Right atrium auricular region (tissue), 2 donors: ENCODE data around the gene JUNB. TPM values are rescaled to one million over a fixed set of nuclear protein-coding genes. Genes with fewer than 3 reads are reported as not detected.
"Not testable (repeated sequence)": the region's sequence is repeated elsewhere in the genome, so short reads cannot be mapped to it uniquely, and the experiment has no call there.

Experiments used
- DNase-seq: peaks from one replicate; pipeline ENCODE4 v3.0.0-alpha.2; 2019; ENCODE audit warnings: low spot score
- H3K27ac ChIP-seq, 2 donors: fragments of 200-600 bp; sonication (generic); 1 replicate in 1 of 2; 2 replicates in 1 of 2; pipeline ENCODE4 v1.5.1; 2016 to 2019
- H3K27me3 ChIP-seq, 2 donors: fragments of 200-600 bp; sonication (generic); one replicate each; pipeline versions ENCODE4 v1.5.1 to v1.6.0; 2017 to 2019
- H3K36me3 ChIP-seq: fragments of 200-600 bp; sonication (generic); one replicate; pipeline ENCODE4 v1.5.1; 2016
- H3K4me1 ChIP-seq, 2 donors: fragments of 200-600 bp; sonication (generic); one replicate each; pipeline versions ENCODE4 v1.5.1 to v1.6.0; 2017 to 2019
- H3K4me3 ChIP-seq, 2 donors: fragments of 200-600 bp; sonication (generic); 1 replicate in 1 of 2; 2 replicates in 1 of 2; pipeline ENCODE4 v1.5.1; 2017 to 2019; ENCODE audit warnings: mild to moderate bottlenecking in 1 of 2, moderate library complexity in 1 of 2
- H3K9me3 ChIP-seq, 2 donors: fragments of 200-600 bp; sonication (generic); one replicate each; pipeline ENCODE4 v1.5.1; 2019
- CTCF ChIP-seq, 2 donors: fragments of 200-600 bp; sonication (generic); IDR thresholded peaks; one replicate each; pipeline ENCODE4 v1.5.1; 2019; ENCODE audit warnings: antibody characterized with exemption in 2 of 2
- total RNA-seq, 2 donors: library from RNA; depleted of rRNA; stranded (reverse); fragments of >200 nt; gene quantifications; one replicate each; pipeline ENCODE4 v1.1.0, GENCODE V29; 2016

JUNB gene
- total RNA-seq, 2 donors from 2014 or later, result 321 to 506 TPM

DNA sequence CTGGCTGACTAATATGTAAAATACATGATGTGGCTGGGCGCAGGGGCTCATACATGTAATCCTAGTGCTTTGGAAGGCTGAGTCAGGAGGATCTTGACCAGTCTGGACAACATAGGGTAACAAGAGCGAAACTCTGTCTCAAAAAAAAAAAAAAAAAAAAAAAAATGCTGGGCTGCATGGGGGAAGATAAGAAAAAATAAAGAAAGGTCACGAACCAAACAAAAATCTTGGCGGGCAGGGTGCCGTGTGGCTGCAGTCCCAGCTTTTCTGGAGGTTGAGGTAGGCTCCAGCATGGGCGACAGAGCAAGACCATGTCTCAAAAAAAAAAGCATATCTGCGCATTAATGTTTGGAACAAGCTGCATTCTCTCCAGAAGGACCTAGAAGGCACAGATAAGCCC, 23.8 kb downstream of the JUNB start:
- TF ChIP-seq CTCF (IDR thresholded peaks at IDR 0.05), result no peak
- DNase-seq, result no peak
- H3K4me3 ChIP-seq, result no peak overlapping the region
- H3K9me3 ChIP-seq, result no peaks in the 10 kb centered on the region
- H3K36me3 ChIP-seq, result no peaks in the 10 kb centered on the region
- no peaks in the 10 kb centered on the region for H3K27me3 ChIP-seq
- H3K27ac ChIP-seq, result no peak overlapping the region
- H3K4me1 ChIP-seq, result no peaks in the 10 kb centered on the region

DNA sequence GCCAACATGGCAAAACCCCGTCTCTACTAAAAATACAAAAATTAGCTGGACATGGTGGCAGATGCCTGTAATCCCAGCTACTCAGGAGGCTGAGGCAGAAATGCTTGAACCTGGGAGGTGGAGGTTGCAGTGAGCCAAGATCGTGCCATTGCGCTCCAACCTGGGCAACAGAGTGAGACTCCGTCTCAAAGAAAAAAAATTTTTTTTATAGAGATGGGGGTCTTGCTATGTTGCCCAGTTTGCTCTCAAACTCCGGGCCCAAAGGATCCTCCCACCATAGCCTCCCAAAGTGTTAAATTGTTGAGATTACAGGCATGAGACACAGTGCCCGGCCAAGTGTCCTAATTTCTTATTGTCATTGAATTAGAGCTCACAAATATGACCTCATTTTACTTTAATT, 25.9 kb downstream of the JUNB start:
- H3K4me3 ChIP-seq, H3K9me3 ChIP-seq, H3K36me3 ChIP-seq, DNase-seq, H3K27me3 ChIP-seq, H3K4me1 ChIP-seq, H3K27ac ChIP-seq: not testable (repeated sequence)

DNA sequence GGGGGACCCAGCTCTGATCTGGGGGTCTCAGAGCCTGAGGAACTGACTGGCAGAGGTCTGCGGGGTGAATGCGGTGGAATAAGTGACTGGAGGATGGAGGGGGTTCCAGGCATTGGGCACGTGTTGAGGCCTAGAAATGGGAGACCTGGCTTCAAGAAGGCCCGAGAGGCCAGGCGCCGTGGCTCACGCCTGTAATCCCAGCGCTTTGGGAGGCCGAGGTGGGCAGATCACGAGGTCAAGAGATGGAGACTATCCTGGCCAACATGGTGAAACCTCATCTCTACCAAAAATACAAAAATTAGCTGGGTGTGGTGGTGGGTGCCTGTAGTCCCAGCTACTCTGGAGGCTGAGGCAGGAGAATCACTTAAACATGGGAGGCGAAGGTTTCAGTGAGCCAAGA, 26.5 kb downstream of the JUNB start:
- H3K9me3 ChIP-seq, H3K4me1 ChIP-seq, H3K27ac ChIP-seq, H3K4me3 ChIP-seq, H3K27me3 ChIP-seq, H3K36me3 ChIP-seq, DNase-seq: not testable (repeated sequence)

DNA sequence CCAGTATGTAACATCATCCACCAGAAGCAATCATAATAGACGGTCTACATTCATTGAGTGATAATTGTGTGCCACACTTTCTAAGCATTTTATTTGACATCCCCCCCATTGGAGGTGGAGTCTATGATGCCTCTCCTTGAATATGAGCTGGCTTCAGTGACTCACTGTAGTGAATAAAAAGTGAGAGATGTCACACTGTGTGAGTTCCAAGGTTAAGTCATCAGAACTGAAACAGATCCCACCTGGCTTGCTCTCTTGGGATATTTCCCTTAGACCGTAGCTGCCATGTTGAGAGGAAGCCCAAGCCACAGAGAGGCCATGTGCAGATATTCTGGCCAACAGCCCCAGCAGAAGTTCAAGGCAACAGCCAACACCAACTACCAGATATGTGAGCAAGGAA, 30.5 kb downstream of the JUNB start:
- Histone ChIP-seq H3K27ac (no peak overlapping the region), H3K4me1 (peaks cover 0 to 3% of the 10 kb centered on the region in 2 donors), H3K9me3 (no peaks in the 10 kb centered on the region), H3K4me3 (no peak overlapping the region), H3K36me3 (no peaks in the 10 kb centered on the region), H3K27me3 (peaks cover 0 to 14% of the 10 kb centered on the region in 2 donors)
- TF ChIP-seq CTCF (IDR thresholded peaks at IDR 0.05), result no peak
- DNase-seq, result no peak

DNA sequence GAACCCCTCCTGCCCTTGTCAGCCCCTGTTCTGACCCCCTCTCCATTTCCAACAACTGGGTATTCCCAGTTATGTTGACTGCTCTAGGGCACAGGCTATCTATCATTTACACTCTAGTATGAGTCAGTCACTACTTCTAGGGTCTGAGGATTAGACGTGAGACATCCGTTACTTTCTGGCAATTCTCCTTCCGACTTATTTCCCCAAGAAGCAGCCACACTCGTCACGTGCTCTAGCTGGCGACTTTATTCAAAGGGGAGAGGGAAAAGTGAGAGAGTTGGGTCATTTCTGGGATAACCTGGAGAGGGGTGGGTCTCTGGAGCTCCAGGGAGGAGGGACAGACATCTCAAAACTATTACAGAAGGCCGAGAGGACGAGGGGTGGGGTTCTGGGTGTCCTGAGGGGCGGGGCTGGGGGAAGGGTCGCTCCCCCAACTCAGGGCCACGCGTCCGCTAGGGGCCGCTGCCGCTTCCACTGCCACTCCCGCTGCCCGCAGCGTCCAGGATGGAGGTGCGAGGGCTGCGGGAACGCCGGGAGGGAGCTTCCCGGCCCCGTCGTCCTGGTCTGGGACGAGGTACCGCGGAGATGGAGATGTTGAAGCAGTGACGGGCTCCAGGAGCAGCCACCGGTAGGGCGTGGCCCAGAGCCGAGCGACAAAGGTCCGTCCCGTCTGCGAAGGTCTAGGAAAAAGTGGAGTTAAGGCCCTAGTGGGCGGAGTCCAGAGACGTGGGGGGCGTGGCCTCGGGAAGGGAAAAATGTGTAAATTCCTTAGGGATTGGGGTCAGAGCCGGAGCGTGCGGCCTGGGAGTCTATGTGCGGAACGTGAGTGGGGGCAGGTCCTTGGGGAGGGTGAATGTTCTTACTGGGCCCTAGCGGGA, 34.2 kb downstream of the JUNB start:
- no peaks in the 10 kb centered on the region for H3K9me3 ChIP-seq
- TF ChIP-seq CTCF (IDR thresholded peaks at IDR 0.05), result peak in 1 of 2 donors; percentile 23
- no peaks in the 10 kb centered on the region for H3K36me3 ChIP-seq
- H3K27ac ChIP-seq, result no peak overlapping the region
- H3K4me3 ChIP-seq, result no peak overlapping the region
- H3K27me3 ChIP-seq, result peaks cover 0 to 26% of the 10 kb centered on the region in 2 donors
- no peak for DNase-seq
- peaks cover 0 to 8% of the 10 kb centered on the region in 2 donors for H3K4me1 ChIP-seq

DNA sequence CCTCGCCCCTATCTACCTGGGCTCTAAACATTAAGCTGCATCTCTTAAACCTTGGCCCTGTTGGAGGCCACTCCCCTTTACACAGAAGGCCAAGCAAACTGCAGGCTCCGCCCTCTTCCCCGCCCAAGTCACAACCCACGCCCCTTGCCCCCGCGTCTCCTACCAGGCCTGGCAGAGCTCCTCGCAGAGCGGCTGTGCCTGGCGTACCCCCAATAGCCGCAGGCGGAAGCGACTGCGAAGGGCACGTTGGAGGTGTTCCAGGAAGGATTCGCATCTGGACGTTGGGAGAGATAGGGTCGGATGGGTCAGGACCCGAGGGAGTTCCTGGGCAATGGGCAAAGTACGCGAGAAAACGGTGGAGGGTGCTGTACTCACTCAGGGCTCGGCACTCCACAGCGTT, 37.2 kb downstream of the JUNB start:
- H3K9me3 ChIP-seq, result no peaks in the 10 kb centered on the region
- DNase-seq, result no peak
- H3K27ac ChIP-seq, result no peak overlapping the region
- H3K27me3 ChIP-seq, result peaks cover 18 to 39% of the 10 kb centered on the region in 2 donors
- H3K4me1 ChIP-seq, result peaks cover 0 to 20% of the 10 kb centered on the region in 2 donors
- H3K4me3 ChIP-seq, result no peak overlapping the region
- TF ChIP-seq CTCF (IDR thresholded peaks at IDR 0.05), result no peak
- no peaks in the 10 kb centered on the region for H3K36me3 ChIP-seq

DNA sequence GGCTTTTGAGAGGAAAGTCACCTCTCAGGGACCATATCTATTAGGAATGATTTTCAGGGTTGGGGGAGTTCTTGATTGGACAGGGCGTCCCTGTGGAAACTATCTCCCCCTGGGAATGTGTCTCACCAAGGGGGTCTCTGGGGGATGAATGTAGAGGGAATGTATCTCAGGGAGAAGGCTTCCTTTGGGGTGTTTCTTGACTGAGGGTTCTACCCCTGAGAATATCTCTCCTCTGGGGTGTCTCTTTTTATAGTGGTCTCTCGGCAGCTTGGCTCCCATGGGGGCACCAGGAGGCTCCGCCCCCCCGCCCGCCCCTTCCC, 42.1 kb downstream of the JUNB start:
- DNase-seq, result no peak
- no peaks in the 10 kb centered on the region for H3K36me3 ChIP-seq
- H3K27ac ChIP-seq, result no peak overlapping the region
- no peaks in the 10 kb centered on the region for H3K9me3 ChIP-seq
- no peak for TF ChIP-seq CTCF (IDR thresholded peaks at IDR 0.05)
- peak overlapping the region in 1 of 2 donors; percentile 51 for H3K4me3 ChIP-seq
- H3K27me3 ChIP-seq, result peaks cover 32 to 52% of the 10 kb centered on the region in 2 donors
- H3K4me1 ChIP-seq, result peaks cover 0 to 36% of the 10 kb centered on the region in 2 donors
